ENCODE data around the gene SOCS1.

DNA sequence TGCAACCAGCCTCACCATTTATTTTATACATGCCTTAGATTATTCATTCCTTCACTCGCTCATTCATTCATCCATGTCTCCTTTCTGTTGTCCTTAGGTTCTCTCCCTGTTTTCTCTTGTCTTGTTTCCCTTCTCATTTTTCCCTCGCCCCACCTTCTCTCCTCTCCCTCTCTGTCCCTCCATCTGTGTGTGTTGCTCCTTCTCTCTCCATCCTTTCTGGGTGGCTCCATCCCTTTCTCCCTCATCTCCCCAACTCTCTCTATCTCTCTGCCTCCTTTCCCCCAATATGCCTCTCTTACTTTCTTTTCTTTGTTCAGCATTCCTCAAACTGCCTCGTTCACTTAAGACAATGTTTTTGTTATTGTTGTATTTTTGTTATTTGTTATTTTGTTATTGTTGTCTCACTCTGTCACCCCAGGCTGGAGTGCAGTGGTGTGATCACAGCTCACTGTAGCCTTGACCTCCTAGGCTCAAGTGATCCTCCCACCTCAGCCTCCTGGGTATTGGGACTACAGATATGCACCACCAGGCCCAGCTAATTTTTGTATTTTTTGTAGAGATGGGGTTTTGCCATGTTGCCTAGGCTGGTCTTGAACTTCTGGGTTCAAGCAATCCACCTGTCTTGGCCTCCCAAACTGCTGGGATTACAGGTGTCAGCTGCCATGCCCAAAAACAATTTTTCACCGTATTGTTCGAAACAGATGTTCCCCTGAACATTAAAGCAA is 14.4 kb downstream of the SOCS1 start:
- TF ChIP-seq POLR2A (IDR thresholded peaks at IDR 0.05; ENCODE audit: low read depth, low read length) (no peak), POLR2AphosphoS5 (IDR thresholded peaks at IDR 0.05; ENCODE audit: low read depth, low read length) (no peak), TAF1 (IDR thresholded peaks at IDR 0.05; ENCODE audit: borderline replicate concordance, low read depth, low read length) (no peak)

Data from GM12892 (cell line).